Pancreas (tissue), 10 donors: ENCODE measurements around the gene MAP6D1. TPM values are rescaled to one million over a fixed set of nuclear protein-coding genes. Genes with fewer than 3 reads are reported as not detected.

Experiments used
- ATAC-seq, 4 donors: fragments of 200-7000 bp; cut with Tn5 transposase; one replicate each; pipeline versions ENCODE4 v1.8.0 to v1.9.1; 2020; ENCODE audit warnings: mild to moderate bottlenecking in 4 of 4, moderate library complexity in 4 of 4
- DNase-seq, 6 donors: peaks; one replicate each; pipeline ENCODE4 v3.0.0-alpha.2; 2020
- FAIRE-seq: peaks from 2 replicates; lab custom pipeline; 2012; peaks lifted over from hg19 to GRCh38; lab: Jason Lieb, UNC
- H3K27ac ChIP-seq, 4 donors: fragments of 200-600 bp; sonication (generic); 1 replicate in 3 of 4; 2 replicates in 1 of 4; pipeline versions ENCODE4 v1.5.0 to v1.8.0; 2020
- H3K27me3 ChIP-seq, 4 donors: fragments of 200-600 bp; one replicate each; pipeline ENCODE4 v1.8.0; 2021
- H3K36me3 ChIP-seq, 3 donors: fragments of 200-600 bp; sonication (generic) in 1 of 3; one replicate each; pipeline versions ENCODE4 v1.5.0 to v1.8.0; 2020 to 2021
- H3K4me1 ChIP-seq, 3 donors: fragments of 200-600 bp; one replicate each; pipeline ENCODE4 v1.8.0; 2021
- H3K4me3 ChIP-seq, 4 donors: fragments of 200-600 bp; sonication (generic) in 2 of 4; one replicate each; pipeline versions ENCODE4 v1.5.0 to v1.8.0; 2020 to 2021
- H3K9me3 ChIP-seq, 4 donors: fragments of 200-600 bp; one replicate each; pipeline ENCODE4 v1.8.0; 2021
- intact Hi-C, 3 donors: fragments of 100-400 bp; cut with DNase I; formaldehyde crosslinking; loops; one replicate each; pipeline versions ENCODE4 v1.11.1 to v1.14.2; 2022
- polyA plus RNA-seq, 2 donors: library from polyadenylated mRNA; stranded (reverse); fragments of 200-250 nt; gene quantifications; one replicate each; pipeline ENCODE4 v1.2.3, GENCODE V29; 2013
- total RNA-seq, 6 donors: library from RNA; stranded (reverse); fragmentation: NEBNext Ultra II Directional in 4 of 6; extraction: Animal tissue kit (Norgen Biotek cat#: 25700) in 4 of 6; gene quantifications; one replicate each; pipeline versions ENCODE4 v1.2.1 to v1.2.4, GENCODE V29; 2021 to 2023
- TF ChIP-seq, protein P1 (sequence below), 4 donors: fragments of 200-600 bp; sonication (generic) in 3 of 4; IDR thresholded peaks; one replicate each; pipeline versions ENCODE4 v1.5.0 to v1.8.0; 2021; ENCODE audit warnings: antibody characterized with exemption in 4 of 4
- donor health status: healthy with polysubstance abuse.
- donor health status: DM: no; HTN: no; CAD: no; lungs with moderate emphysema.
- donor health status: DM: no; HTN: no; CAD: no.
- donor health status: control.
- donor health status: control.
- donor health status: Bipolar disorder and iron deficiency.
- donor health status: DM: yes; HTN: yes; CAD: no.
- donor health status: DM: no; HTN: no; CAD: no.
- donor health status: DM: no; HTN: no; CAD: no.
- donor health status: DM: yes; HTN: yes; CAD: no.

The MAP6D1 gene
- total and polyA plus RNA-seq, 8 donors: 1.4 to 6.3 (median 3.5) TPM

DNA sequence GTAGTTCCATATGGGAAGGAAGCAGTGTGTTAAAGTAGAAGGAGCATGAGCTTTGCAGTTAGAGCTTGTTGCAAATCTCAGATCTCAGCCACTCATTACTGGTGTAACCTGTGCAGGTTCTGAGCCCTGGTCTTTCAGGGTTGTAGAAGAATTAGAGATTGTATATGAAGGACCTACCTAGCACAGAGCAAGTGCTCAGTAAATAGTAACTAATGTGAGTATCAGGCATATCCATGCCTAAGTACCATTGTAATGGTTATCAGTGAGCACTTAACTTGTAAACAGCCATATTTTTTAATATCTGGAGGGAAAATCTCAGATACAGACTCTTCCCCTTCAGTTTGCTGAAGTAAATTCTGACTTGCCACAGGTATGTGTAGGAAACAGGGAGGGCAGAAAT lies 59.3 kb downstream of the MAP6D1 start:
- DNase-seq (no peak), ATAC-seq (no peak), FAIRE-seq (no peak)
- no peaks in the 10 kb centered on the region for H3K27me3 ChIP-seq
- no peak overlapping the region for H3K4me3 ChIP-seq
- H3K4me1 ChIP-seq: no peaks in the 10 kb centered on the region
- TF ChIP-seq, protein P1, sequence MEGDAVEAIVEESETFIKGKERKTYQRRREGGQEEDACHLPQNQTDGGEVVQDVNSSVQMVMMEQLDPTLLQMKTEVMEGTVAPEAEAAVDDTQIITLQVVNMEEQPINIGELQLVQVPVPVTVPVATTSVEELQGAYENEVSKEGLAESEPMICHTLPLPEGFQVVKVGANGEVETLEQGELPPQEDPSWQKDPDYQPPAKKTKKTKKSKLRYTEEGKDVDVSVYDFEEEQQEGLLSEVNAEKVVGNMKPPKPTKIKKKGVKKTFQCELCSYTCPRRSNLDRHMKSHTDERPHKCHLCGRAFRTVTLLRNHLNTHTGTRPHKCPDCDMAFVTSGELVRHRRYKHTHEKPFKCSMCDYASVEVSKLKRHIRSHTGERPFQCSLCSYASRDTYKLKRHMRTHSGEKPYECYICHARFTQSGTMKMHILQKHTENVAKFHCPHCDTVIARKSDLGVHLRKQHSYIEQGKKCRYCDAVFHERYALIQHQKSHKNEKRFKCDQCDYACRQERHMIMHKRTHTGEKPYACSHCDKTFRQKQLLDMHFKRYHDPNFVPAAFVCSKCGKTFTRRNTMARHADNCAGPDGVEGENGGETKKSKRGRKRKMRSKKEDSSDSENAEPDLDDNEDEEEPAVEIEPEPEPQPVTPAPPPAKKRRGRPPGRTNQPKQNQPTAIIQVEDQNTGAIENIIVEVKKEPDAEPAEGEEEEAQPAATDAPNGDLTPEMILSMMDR (IDR thresholded peaks at IDR 0.05): no peak
- H3K36me3 ChIP-seq: peaks cover 0 to 6% (median 3%) of the 10 kb centered on the region in 3 donors
- H3K9me3 ChIP-seq: no peaks in the 10 kb centered on the region
- intact Hi-C loops: loop anchor here in 2 of 3 donors (10.0 kb wide), 2 partner anchors 281 to 291 kb away; no protein-coding TSS in a partner anchor
- no peak overlapping the region for H3K27ac ChIP-seq

Other genes with a start within 250 kb of the MAP6D1 start
- 10 to 100 TPM; 21.3 to 40.8 (median 24.5) TPM for gene KLHL24, start 190.0 kb downstream of the MAP6D1 start, total RNA-seq
- 1 to 10 TPM; 5.7 to 6.2 TPM for gene KLHL24, start 190.0 kb downstream of the MAP6D1 start, polyA plus RNA-seq
- gene YEATS2, start 127.8 kb downstream of the MAP6D1 start, total RNA-seq: 10 to 100 TPM in 1 of 6 donors, 1 to 10 TPM in 5; 5.8 to 12.8 (median 6.8) TPM
- 1 to 10 TPM; 5.7 to 6.2 TPM for gene YEATS2, start 127.8 kb downstream of the MAP6D1 start, polyA plus RNA-seq
- 10 to 100 TPM; 26.4 to 42.9 (median 33.6) TPM for gene PARL, start 59.3 kb upstream of the MAP6D1 start, total RNA-seq
- gene PARL, start 59.3 kb upstream of the MAP6D1 start, polyA plus RNA-seq: 10 to 100 TPM; 65.6 to 65.8 TPM
- gene ABCC5, start 192.3 kb upstream of the MAP6D1 start, total RNA-seq: 10 to 100 TPM in 1 of 6 donors, 1 to 10 TPM in 5; 2.8 to 25.2 (median 7.1) TPM
- 10 to 100 TPM; 12.9 to 25.9 TPM for gene ABCC5, start 192.3 kb upstream of the MAP6D1 start, polyA plus RNA-seq
- not detected for gene HTR3D, start 206.2 kb upstream of the MAP6D1 start, total RNA-seq
- gene HTR3D, start 206.2 kb upstream of the MAP6D1 start, polyA plus RNA-seq: not detected
- gene HTR3C, start 227.5 kb upstream of the MAP6D1 start, total RNA-seq: not detected
- under 1 TPM in 1 of 2 donors, not detected in 1; 0.09 TPM for gene HTR3C, start 227.5 kb upstream of the MAP6D1 start, polyA plus RNA-seq